ENCODE measurements around the gene PPP1R15B.

The PPP1R15B gene

GRCh38 chr1:204419064-204419403 lies 7.4 kb upstream of the PPP1R15B start:
- DNase-seq = no peak

- DNase-seq = no peak
Measured at GRCh38 chr1:204418174-204419063, 6.8 kb upstream of the PPP1R15B start.

- peak; percentile 59 for DNase-seq
Measured at GRCh38 chr1:204417074-204417997, 5.7 kb upstream of the PPP1R15B start.

DNA sequence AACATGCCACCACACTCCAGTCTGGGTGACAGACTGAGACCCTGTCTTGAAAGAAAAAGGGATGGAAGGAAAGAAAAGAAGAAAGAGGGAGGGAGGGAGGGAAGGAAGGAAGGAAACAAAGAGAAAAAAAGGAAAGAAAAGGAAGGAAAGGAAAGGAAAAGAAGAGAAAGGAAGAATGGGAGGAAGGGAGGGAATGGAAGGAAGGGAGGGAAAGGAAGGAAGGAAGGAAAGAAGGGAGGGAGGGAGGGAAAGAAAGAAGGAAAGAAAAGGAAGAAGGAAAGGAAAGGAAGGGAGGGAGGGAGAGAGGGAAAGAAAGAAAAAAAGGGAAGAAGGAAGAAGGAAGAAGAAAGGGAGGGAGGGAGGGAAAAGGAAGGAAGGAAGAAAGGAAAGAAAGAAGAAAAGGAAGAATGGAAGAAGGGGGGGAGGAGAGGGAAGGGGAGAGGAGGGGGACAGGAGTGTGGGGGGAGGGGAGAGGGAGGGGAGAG lies 5.0 kb upstream of the PPP1R15B start:
- no peak for DNase-seq

GRCh38 chr1:204415351-204415750 lies 3.7 kb upstream of the PPP1R15B start:
- no peak for DNase-seq

DNA sequence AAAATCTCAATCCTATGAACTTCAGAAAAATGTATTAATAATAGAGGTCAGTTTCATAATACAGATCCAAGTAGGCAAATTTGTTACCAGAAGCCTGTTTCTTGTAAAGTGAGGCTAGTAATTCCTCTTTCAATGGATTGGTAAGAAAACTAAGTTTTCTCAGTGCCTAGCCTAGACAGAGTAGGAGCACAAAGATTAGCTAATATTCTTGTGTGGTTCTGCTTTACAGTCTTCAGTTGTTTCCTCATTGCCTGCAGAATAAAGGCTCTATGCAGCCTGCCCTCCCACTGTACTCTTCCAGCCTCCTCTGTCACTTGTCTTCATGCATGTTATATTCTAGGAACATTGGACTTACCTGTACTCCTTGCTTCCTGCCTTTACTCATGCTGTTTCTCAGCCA lies 2.4 kb upstream of the PPP1R15B start:
- DNase-seq = no peak

DNA sequence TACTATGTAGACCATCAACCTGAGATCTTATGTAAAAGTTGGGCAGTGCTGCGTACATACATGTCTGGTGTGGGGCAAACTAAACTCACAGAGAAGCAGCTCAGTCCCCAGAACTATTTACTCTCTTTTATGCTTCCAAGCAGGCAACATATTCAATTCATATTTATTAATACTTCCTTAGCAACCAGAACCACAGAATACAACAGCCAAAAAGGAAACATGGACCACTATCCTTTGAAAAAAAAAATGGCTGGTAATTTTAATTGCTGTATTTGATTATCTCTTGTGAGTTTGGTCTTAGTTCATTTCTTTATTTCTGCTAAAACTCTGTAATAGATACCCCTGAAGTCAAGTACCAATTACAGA lies 1.5 kb upstream of the PPP1R15B start:
- DNase-seq = no peak

DNA sequence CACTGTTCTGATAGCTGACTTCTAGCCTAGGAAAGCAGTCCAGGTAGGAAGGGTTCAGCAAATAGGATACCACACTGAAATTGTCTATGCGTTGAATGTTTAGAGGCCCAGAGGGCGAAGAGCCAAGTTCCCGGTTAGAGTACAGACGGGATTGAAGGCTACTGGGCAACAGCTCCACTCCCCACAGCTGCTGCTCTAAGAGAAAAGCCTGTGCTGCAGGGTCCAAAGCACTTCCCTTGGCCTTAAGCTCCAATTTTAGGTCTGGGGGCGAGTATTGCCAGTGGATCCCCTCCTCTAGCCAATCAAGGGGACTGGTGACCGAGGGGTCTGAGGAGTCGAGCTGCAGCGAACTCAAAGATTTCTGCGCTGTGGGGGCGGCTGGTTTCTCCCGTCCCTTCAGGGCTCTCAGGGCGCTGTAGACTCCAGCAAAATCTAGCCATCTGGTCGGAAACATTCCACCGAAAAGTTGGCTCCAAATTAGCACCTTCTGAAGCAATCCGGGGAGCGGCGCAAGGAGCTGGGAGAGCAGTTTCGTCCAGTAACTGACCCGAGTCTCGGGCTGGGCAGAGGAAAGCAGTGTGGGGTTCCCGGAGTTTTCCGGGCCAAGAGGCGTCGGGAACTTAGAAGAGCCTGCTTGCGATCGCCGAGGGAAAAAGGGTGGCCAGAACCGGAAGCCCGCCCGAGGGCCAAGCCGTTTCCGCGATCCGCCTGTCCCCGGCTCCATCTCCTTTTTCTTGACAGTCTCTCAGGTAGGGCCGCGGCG lies 748 bp downstream of the PPP1R15B start:
- peak; percentile 61 for DNase-seq

DNA sequence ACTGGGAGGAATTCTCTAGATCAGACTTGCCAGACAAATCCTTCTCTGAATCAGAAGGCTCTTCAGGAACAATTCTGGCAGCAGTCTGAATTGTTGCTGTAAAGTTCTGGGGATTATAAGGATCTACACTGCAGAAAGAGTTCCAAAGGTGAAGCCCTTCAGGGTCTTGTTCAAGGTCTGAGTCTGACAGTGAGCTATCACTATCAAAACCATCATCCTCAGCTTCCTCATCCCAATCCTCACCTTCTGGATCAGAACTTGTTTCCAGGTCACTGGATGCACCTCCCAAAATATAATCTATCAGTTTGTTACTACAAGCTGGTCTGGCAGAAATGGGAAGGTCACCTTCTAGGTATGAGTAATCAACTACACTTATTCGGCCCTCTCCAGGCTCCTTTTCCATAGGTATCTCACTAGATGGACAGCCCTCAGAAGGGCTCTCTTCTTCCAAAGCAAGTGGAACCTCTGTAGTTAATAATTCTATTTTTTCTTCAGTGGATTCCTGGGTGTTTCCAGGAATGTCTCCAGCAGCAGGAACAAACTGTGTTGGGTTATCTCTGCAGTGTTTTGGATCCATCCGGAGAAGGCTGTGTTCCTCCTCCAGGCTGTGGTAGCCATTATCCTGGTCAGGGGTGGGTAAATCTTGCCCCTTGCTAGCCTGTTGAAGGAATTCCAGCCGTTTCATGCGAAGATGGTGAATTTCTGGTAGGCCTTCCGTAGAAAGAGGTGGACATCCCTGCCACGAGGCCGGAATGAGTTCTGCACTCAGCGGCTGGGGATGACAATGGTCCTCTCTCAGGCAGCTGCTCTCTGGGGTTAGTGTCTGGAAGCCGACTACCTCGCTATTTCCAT lies 1.6 kb downstream of the PPP1R15B start:
- peak; percentile 30 for DNase-seq

GRCh38 chr1:204409123-204409522 lies 2.5 kb downstream of the PPP1R15B start:
- DNase-seq = no peak

GRCh38 chr1:204408602-204409001 lies 3.0 kb downstream of the PPP1R15B start:
- DNase-seq = no peak

DNA sequence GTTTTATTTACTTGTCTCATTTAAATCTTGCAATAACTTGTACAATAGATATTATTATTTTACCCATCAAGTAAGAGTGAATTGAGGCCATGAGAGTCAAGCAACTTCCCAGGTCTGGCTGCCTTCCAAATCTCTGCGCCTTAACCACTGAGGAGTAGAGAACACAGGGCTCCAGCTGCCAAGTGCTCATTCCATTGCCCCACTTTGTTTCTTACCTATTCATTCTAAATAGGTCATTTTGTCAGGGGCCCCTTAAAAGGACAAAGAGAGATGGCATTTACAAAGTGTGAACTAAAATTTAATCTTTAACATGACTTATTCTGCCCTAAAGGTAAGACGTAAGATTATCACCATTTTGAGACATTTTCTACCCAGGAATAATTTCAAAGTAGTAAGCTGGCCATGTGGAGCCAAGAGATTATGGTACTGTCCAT lies 3.5 kb downstream of the PPP1R15B start:
- DNase-seq = peak; percentile 42

GRCh38 chr1:204407295-204407971 lies 4.2 kb downstream of the PPP1R15B start:
- no peak for DNase-seq

- no peak for DNase-seq
Measured at GRCh38 chr1:204406621-204407020, 5.0 kb downstream of the PPP1R15B start.

DNA sequence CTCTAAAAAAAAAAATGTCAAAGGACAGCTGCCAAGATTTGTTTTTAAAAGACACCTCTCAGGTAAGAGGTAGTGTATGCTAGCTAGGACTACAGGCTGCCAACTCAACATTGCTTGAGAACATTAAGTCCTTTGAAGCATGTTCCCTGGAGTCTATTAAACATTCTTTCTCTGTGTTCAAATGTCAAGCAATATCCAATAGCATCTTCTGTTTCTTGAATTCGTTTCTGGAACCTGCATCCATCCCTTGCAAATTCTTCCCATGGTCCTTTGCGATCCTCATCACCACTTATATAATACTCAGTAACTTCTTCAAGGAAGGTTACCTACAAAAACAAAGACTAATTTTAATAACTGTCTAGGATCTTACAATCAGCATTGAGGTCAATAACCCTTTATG lies 5.6 kb downstream of the PPP1R15B start:
- DNase-seq = no peak

GRCh38 chr1:204404629-204405028 lies 7.0 kb downstream of the PPP1R15B start:
- DNase-seq = no peak

- no peak for DNase-seq
Measured at GRCh38 chr1:204402391-204402790, 9.2 kb downstream of the PPP1R15B start.

GRCh38 chr1:204401730-204402129 lies 9.9 kb downstream of the PPP1R15B start:
- no peak for DNase-seq

DNA sequence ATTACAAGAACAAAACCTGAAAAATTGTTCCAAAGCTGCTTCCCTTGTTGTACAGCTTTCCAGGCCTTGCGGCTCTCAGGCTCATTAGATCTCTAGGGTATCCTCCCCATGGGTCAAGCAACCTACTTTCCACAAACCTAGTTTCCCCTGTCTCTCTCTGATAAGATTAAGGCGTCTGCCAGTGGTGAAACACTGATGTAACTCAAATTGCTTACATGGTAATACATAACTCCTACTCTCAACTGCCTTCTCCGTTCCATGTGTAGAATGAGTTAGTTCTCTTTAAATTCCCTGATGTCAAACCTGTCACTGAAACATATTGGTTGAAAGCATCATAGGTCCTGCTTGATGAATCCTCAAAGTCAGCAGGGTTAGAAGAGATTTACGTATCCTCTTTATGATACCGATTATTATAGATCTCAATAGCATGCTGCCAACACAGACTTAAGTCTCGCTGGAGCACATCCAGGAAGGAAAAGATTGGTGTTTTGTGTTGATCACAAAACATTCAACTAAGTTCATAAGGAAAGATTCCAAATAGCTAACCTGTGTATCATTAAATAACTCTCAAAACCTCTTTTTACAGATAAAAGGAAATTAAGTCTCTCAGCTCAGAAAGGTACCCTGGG lies 10.6 kb downstream of the PPP1R15B start:
- DNase-seq = no peak

DNA sequence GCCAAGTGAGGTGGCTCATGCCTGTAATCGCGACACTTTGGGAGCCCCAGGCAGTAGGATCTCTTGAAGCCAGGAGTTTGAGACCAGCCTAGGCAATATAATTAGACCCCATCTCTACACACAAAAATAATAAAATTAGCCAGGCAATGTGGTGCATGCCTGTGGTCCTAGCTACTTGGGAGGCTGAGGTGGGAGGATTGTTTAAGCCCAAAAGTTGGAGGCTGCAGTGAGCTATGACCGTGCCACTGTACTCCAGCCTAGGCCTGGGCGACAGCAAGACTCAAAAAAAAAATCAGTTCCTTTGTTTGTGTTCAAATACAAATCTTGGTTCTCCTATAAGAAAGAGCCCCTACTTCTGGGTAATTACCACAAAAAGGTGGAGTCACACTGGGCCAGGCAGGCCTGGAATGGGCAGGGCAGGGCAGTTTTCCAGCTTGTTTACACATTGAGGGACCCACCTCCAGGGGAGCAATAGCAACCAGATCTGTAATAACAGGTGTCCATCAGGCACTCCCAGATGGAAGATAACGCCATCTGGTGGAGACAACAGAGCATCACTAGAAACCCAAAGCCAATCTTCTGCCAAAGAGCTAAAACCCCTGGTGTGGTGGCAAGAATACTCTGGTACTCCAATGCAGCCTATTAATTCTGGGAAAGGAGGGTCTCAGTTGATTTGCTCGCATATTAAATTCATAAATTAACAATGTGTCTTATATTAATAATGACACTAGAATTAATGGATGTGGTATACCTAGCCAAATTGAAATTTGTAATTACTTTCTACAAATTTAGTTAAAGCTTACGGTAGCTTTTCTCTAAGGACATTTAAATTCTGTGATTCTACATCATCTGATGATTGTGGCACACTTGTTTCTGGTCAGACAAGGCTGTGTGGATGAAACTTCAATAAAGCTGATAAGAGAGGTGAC lies 13.2 kb downstream of the PPP1R15B start:
- DNase-seq = peak; percentile 59

All from stimulated activated CD4-positive, alpha-beta T cell treated with anti-CD3 and anti-CD28 coated beads, Interleukin-15, amount 100 ng/mL, for 24 hours (primary cell).